HCT116 (cell line): ENCODE data around the gene COMTD1.

Source experiments
- CBX3 ChIP-seq: IDR thresholded peaks from 2 replicates; pipeline ENCODE4 v1.6.1; 2012; ENCODE audit warnings: low read depth
- CTCF ChIP-seq, 3 experiments: fragments of 200-600 bp in 1 of 3; sonication (generic) in 1 of 3; IDR thresholded peaks in 2 of 3; conservative IDR thresholded peaks in 1 of 3; 2 replicates each; pipeline ENCODE4 v1.5.1; 2012 to 2017; ENCODE audit warnings: low read depth in 2 of 3, low read length in 2 of 3, antibody characterized with exemption in 1 of 3, borderline replicate concordance in 1 of 3, control low read depth in 1 of 3, mild to moderate bottlenecking in 1 of 3, mixed read lengths in 1 of 3, mixed run types in 1 of 3, moderate library complexity in 1 of 3; ENCODE audit not compliant: insufficient read depth in 1 of 3
- EZH2phosphoT487 ChIP-seq: fragments of 200-600 bp; IDR thresholded peaks from 2 replicates; pipeline ENCODE4 v1.6.1; 2018; ENCODE audit warnings: antibody characterized with exemption, borderline replicate concordance
- REST ChIP-seq: IDR thresholded peaks from 2 replicates; pipeline ENCODE4 v1.6.1; 2012; ENCODE audit warnings: low read depth
- TCF7L2 ChIP-seq: IDR thresholded peaks from 2 replicates; pipeline ENCODE4 v1.7.0; 2011; ENCODE audit warnings: borderline replicate concordance, inconsistent platforms; ENCODE audit not compliant: insufficient read depth, insufficient read length; ENCODE audit errors: extremely low read depth
- ZNF274 ChIP-seq: fragments of 200-500 bp; sonication (Bioruptor generic); IDR thresholded peaks from 2 replicates; pipeline ENCODE4 v1.6.1; 2014; ENCODE audit warnings: mild to moderate bottlenecking, low read depth, low read length, inconsistent platforms

- TF ChIP-seq TCF7L2 (no peak), CTCF (IDR thresholded peaks at IDR 0.05 in 2 of 3, conservative IDR thresholded peaks at IDR 0.05 in 1 of 3; ENCODE audit: borderline replicate concordance in 1 of 3, insufficient read depth in 1 of 3, low read depth in 2 of 3, low read length in 2 of 3) (no peak), EZH2phosphoT487 (no peak), CBX3 (no peak), ZNF274 (no peak), REST (no peak)
Observed at GRCh38 chr10:75211007-75211691, 24.6 kb downstream of the COMTD1 start.
